ENCODE measurements around the gene TYROBP. TPM values are rescaled to one million over a fixed set of nuclear protein-coding genes. Genes with fewer than 3 reads are reported as not detected.

Gene TYROBP
- total and polyA plus RNA-seq, 8 donors, result 12.3 to 407 (median 14.1) TPM

- intact Hi-C loops (cut with DNase I), result no loop called here
- Histone ChIP-seq H3K36me3 (peaks cover 0 to 11% of the 10 kb centered on the region in 2 donors), H3K27me3 (no peaks in the 10 kb centered on the region), H3K9me3 (no peaks in the 10 kb centered on the region), H3K4me1 (peaks cover 5 to 72% of the 10 kb centered on the region in 2 donors), H3K27ac (peak overlapping the region; percentile 45 to 96), H3K4me3 (peak overlapping the region in 1 of 2 donors; percentile 80)
- DNase-seq (no peak), ATAC-seq (no peak)
- TF ChIP-seq, protein P1, sequence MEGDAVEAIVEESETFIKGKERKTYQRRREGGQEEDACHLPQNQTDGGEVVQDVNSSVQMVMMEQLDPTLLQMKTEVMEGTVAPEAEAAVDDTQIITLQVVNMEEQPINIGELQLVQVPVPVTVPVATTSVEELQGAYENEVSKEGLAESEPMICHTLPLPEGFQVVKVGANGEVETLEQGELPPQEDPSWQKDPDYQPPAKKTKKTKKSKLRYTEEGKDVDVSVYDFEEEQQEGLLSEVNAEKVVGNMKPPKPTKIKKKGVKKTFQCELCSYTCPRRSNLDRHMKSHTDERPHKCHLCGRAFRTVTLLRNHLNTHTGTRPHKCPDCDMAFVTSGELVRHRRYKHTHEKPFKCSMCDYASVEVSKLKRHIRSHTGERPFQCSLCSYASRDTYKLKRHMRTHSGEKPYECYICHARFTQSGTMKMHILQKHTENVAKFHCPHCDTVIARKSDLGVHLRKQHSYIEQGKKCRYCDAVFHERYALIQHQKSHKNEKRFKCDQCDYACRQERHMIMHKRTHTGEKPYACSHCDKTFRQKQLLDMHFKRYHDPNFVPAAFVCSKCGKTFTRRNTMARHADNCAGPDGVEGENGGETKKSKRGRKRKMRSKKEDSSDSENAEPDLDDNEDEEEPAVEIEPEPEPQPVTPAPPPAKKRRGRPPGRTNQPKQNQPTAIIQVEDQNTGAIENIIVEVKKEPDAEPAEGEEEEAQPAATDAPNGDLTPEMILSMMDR (IDR thresholded peaks at IDR 0.05), result no peak
Measured at GRCh38 chr19:35905178-35905727, 2.8 kb downstream of the TYROBP start.

- H3K4me3 ChIP-seq, result peak overlapping the region in 1 of 2 donors; percentile 80
- peaks cover 0 to 11% of the 10 kb centered on the region in 2 donors for H3K36me3 ChIP-seq
- ATAC-seq (no peak), DNase-seq (peak in 1 of 4 donors; percentile 19)
- peaks cover 5 to 65% of the 10 kb centered on the region in 2 donors for H3K4me1 ChIP-seq
- peak overlapping the region; percentile 50 to 96 for H3K27ac ChIP-seq
- no peaks in the 10 kb centered on the region for H3K27me3 ChIP-seq
- H3K9me3 ChIP-seq, result no peaks in the 10 kb centered on the region
- TF ChIP-seq, protein P1 (IDR thresholded peaks at IDR 0.05), result no peak
- intact Hi-C loops (cut with DNase I), result no loop called here
Measured at GRCh38 chr19:35904311-35905068, 3.6 kb downstream of the TYROBP start.

- H3K4me3 ChIP-seq, result peak overlapping the region; percentile 5 to 80
- ATAC-seq (peak; percentile 19), DNase-seq (peak in 3 of 4 donors; percentile 75 to 95 (median 92))
- H3K4me1 ChIP-seq, result peaks cover 5 to 63% of the 10 kb centered on the region in 2 donors
- H3K27ac ChIP-seq, result peak overlapping the region; percentile 78 to 96
- H3K27me3 ChIP-seq, result no peaks in the 10 kb centered on the region
- intact Hi-C loops (cut with DNase I), result no loop called here
- TF ChIP-seq, protein P1 (IDR thresholded peaks at IDR 0.05), result no peak
- H3K36me3 ChIP-seq, result peaks cover 0 to 11% of the 10 kb centered on the region in 2 donors
- H3K9me3 ChIP-seq, result no peaks in the 10 kb centered on the region
Measured at GRCh38 chr19:35903550-35904179, 4.4 kb downstream of the TYROBP start.

- Histone ChIP-seq H3K36me3 (peaks cover 0 to 12% of the 10 kb centered on the region in 2 donors), H3K27me3 (no peaks in the 10 kb centered on the region), H3K27ac (peak overlapping the region; percentile 78 to 96), H3K9me3 (no peaks in the 10 kb centered on the region), H3K4me3 (peak overlapping the region; percentile 5 to 80), H3K4me1 (peaks cover 11 to 70% of the 10 kb centered on the region in 2 donors)
- ATAC-seq (no peak), DNase-seq (peak in 1 of 4 donors; percentile 40)
- TF ChIP-seq, protein P1 (IDR thresholded peaks at IDR 0.05), result no peak
- intact Hi-C loops (cut with DNase I), result no loop called here
Measured at GRCh38 chr19:35902870-35903475, 5.1 kb downstream of the TYROBP start.
